Activated effector memory CD4-positive, alpha-beta T cell treated with Interleukin-2 at 50 U/mL for 16 hours (primary cell): ENCODE measurements around the gene TINAGL1.

Source experiments
- DNase-seq: peaks from one replicate; pipeline ENCODE4 v3.0.0-alpha.2; 2020

Gene TINAGL1

DNA sequence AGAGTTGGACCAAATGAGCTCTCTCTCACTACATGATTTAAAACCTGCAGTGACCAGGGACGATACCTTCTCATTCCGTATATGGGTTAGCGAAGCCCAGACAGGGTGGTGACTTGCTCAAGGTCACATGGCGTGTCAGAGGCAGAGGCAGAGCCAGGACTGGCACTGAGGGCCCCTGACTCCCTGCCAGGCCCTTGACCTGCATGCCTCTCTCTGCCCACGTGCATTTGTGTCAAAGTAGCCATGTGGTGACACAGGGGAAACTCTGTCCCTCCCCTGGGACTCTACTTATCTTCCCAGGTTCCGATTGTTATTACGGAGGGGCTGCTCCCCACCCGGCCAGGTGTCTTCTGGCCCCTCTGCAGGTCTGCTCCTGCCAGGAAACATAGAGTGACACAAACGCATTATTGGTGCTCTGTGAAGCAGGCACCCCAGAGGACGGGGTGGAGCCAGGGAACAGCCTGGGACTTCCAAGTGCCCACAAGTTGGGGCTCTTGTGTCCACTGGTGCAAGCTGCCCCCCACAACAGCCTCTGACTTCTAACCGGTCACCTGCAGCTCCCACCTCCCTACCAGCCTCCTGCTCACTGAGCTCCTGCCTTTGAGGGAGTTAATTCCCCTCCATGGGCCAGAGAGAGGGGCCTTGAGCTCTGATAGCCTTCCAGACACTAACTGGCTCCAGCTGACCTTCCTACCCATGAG is 7.3 kb upstream of the TINAGL1 start:
- DNase-seq, result no peak

DNA sequence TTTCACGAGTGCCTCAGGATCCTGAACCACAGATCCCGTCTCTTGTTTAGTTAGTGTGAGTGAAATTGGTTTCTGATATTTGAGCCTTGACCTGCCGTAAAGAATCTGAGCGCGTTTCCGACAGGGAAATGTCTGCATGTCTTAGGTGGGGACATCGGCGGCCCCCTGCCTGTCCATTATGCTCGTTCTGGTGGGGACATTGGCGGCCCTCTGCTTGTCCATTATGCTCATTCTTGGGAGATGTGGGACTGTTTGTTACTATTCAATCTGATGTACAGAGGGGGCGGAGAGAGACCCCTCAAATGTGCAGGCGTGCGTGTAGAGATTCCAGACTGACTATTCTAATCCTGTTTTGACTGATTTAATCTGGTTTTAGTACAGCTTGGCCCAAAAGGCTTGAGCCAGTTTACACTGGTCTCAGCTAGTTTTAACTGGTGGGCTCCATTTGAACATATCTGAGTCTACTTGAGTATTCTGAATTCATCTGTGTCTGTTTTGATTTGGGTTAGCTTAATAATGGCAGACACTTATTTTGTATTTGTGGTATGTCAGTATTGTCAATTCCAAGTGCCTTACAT is 6.6 kb upstream of the TINAGL1 start:
- no peak for DNase-seq

DNA sequence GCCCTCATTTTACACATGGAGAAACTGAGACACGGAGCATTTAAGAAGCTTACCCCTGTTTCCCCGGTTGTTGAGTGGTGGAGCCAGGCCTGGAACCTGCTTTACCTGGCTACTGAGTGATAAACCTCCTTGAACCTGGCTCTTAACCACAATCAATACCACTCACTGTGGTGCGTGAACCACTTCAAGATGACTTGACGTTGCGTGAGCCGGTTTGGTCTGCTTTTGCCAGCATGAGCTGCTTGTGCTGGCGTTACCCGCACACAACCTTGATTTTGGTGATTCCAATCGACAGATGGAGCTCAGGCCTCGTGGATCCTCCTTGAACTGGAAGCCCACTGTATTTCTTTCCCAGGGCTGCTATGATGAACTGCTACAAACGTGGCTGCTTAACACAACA is 6.1 kb upstream of the TINAGL1 start:
- no peak for DNase-seq

DNA sequence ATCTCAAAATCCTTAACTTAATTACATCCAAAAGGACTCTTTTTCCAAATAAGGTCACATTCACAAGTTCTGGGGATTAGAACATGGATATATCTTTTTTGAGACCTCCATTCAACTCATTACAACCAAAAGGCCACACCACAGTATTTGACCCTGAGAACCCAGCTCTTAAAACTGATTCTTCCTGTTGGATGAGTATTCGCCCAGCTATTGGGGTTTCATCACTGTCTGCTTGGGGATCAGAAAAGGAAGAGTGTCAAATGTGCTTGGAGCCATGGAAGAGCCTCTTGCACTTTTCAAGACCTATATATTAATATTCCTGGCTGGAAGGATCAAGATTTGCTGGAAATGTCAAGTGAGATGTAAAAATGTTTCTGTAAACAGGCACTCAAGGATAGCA is 5.4 kb upstream of the TINAGL1 start:
- no peak for DNase-seq

DNA sequence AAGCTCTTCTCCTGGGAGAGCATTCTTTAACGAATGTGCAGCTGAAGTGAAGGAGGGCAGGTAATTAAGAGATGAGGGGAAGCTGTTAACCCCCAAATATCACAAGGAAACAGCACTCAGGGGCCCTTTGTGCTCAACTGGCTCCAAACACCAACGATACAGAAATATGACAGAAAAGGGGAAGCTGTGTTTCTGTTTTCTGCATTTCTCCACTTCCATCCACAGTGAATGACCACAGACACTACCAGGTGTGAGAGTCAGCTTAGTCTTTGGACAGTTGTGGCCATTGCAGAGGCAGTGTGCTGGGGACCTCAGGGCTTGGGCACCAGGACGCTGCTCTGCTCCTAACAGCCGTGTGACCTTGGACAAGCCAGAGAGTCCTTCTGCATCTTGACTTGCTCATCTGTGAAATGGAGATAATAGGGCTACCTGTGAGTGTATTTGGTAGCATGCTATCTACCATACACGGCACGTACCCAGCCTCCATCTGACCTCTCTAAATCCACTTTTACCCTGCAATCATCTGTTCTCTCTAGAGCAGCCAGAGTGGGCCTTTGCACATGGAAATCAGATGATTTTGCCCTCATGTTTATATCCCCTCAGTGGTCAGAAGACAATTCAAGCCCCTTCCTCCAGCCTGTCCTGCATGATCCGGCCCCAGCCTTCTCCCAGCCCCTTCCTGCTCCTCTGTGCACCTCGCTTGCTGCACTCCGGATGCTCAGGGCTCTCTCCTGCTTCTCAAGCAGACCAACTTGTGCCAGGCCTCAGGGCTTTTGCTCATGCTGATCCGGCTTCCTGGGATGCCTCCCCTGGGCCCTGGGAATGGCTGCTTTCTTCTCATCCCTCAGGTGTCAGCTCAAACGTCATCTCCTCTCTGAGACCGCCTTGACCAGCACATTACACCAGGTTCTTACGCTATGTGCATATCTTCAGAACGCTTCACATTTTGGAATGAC is 4.7 kb upstream of the TINAGL1 start:
- DNase-seq, result no peak

DNA sequence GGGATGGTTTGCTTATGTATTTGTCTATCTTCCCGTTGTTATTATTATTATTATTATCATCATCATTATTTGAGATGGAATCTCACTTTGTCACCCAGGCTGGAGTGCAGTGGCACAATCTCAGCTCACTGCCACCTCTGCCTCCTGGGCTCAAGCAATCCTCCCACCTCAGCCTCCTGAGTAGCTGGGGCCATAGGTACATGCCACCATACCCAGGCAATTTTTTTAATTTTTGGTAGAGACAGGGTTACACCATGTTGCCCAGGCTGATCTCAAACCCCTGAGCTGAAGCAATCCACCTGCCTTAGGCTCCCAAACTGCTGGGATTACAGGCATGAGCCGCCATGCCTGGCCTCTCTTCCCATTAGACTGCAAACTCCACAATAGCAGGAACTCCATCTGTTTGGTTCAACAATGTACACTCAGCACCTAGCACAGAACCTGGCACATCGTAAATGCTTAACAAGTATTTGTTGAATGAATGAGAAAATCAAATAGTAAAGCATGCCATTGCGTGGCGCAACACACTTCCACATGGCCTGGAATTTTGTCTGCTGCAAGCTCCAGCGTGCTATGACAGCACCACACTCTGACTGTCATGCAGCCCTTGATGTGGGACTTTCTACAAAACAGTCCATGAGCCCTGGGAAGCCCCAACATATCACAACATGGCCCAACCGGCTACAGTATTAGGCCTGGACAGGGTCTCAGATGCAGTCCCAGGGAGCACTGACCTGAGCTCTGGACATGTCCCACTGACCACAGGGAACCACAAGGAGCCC is 3.8 kb upstream of the TINAGL1 start:
- DNase-seq, result no peak

DNA sequence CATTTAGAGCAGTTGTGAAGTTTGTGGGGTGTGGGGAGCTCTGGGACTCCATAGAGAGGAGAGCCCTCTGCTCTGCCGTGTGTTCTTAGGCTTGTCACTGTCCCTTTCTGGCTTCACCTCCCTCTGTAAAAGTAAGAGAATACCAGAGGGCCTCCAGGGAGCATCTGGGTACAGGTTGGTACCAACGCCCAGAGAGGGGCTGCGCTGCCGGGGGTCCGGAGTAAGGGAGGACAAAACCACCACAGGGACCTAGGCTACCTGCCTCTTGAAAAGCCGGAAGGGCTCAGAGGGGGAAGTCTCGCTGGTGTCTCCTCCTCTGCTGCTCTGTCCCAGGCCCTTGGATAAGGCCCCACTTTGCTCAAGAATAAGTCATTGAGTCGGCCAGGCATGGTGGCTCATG is 3.1 kb upstream of the TINAGL1 start:
- DNase-seq, result no peak

DNA sequence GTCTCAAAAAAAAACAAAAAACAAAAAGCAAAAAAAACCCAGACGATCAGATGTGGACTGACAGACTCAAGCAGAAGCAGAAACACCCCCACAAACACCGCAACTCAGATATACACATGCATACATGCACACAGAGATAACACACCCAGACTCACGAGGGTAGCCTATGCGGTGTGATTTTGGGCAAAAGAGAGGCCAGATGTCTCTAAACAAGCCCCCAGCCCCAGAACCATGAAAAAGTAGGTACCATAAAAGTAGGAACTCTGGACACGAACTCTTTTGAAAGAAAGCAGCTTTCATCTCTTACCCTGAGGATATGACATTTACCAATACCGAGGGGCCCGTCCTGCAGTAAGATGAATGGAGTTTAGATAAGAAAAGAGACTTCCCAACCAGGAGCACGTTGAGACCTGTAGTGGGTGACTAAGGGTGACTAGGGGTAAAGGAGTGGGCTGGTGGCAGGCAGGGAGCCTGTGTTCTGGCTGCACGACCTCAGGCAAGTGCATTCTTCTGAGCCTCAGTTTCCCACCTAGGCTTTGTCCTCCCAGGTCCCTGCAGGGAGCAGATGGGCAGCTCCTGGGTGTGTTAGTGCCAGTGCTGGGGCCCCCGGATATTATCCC is 1.5 kb upstream of the TINAGL1 start:
- no peak for DNase-seq

DNA sequence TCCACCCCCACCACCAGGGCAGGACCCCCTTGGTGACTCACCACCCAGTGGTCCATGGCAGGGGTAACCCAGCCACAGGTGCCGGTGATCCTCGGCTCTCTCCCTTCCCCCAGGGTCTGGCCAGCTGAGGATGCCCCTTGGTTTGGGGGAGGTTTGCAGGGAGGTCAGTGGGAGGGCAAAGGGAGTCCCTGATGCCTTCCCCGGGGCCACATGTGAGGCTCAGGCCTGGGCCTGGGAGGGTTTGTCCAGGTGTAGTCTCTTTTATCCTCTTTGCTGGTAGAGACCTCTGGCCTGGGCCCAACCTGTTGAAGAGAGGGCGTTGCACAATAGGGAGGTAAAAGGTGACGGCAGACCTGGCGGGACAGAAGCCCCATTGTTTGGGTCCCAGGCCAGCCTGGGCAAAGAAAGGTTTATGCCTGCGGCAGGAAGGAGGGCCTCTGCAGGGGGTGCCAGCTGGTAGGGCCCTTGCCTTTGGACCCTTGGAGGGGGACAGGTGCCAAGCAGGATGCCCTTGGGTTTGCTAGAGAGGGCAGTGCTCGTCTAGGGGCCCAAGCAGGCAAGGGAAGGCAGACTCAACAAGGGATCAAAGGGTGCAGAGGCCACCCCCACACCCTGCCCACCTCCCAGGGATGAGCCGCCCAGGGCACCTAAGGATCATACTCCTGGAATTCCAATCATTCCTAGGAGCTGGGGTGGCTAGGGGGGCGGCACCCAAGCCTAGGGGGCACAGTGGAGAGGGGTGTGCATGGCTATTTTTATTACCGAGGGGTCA is 760 bp upstream of the TINAGL1 start:
- DNase-seq, result no peak

DNA sequence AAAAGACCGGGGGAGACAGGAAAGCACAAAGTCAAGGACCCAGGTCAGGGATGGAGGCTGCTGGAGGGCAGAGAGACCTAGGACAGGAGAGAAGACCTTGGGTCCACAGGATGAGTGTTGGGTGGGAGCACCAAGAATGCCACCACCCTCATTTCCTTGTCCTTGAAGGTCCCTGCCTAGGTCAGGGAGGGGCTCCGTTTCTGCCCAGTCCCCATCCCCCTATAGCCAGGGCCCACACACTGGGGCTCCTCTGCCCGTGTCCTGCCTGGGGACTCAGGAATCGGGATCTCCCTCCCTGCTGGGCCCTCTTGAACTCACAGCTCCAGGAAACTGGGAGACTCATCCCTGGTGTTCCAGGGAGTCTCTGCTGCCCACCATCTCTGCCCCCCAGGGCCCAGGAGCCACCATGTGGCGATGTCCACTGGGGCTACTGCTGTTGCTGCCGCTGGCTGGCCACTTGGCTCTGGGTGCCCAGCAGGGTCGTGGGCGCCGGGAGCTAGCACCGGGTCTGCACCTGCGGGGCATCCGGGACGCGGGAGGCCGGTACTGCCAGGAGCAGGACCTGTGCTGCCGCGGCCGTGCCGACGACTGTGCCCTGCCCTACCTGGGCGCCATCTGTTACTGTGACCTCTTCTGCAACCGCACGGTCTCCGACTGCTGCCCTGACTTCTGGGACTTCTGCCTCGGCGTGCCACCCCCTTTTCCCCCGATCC is 584 bp downstream of the TINAGL1 start:
- no peak for DNase-seq

DNA sequence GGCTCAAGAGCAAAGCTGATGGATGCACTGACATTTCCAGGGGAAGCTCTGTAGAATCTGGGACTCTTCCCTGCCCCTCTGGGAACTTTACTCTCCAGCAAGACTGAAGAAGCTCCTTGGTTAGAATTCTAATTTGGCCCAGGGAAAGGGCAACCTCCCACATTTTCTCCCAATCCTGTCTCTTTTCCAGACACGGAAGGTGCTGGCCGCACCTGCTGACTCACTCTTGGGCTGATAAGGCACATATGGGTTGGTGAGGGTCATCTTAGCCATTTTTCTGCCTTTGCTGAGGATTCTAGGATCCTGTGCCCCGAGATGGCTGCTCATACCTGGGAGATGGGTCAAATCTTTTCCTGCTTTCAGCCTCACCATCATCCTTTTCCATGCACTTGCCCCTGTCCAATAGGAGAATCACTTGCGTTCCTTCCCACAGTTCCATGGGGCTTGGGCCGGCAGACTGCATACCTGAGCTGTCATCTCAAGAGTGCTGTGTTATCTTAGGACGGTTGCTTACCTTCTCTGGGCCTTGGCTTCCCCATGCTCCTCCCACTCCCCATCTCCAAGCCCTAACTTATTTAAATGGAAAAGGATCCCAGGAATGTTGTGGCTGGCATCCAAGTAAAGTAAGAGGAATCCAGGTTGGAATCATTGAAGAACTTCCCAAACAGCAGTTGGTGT is 1.3 kb downstream of the TINAGL1 start:
- DNase-seq, result no peak

DNA sequence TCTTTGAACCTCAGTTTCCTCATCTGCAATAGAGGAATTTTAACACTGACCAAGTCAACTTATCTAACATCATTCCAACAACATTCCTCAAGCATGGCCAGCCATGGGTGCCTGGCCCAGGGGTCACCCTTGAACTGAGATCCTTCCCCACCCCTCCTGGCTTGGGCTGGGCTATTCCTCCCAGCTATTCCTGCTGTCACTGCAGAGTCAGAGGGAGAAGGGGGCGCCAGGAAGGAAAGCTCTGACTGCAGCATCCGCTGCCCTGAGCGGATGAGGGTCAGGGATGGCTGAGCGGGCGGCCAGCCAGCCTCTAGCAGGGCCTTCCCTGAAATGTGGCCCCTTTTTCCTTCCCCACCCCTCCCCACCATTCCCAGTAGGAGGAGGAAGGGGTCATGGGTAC is 3.1 kb downstream of the TINAGL1 start:
- no peak for DNase-seq

DNA sequence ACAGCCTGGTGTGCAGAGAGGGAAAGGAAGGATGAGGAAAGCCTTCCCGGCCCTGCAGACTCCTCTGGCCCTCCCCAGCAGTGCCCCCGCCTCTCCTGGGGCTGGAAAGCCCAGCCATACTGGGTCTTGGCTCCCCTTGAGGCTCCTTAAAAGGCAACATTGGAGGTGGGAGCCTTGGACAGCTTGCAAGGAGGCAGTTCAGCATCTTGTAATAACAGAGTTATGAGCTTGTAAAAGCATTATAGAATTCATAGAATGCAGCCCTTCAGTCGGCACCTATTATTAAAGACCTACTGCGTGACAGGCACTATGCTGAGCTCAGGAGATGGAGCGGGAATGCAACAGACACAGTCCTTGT is 4.2 kb downstream of the TINAGL1 start:
- DNase-seq, result no peak

DNA sequence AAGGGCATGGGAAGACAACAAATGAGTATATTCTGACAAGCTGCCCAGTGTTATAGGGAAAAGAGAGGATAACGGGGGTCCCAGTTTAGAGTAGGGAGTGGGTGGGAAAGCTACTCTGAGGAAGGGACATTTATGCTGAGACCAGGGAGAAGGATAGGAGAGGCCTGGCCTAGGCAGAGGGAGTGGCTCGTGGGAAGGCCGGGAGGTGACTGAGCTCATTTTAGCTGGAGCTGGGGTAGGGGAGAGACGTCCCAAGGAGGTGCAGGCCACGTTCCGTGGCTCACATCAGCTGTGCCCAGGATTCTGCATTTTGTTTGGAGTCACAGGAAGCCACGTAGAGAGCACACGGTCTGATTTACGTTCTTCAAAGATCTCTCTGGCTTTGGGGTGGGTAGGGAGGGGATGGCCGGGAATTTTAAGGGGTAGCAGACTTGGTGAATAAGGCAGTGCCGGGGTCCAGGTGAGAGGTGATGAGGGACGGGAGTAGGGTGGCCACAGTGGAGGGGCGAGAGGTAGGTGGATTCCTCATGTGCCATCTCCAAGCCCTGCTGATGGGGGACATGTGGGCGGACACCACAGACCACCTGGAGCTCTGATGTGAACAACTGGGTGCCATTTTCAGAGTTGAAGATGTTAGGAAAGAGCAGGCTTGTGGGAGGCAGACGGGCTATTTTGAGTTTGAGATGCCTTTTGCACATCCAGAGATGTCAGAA is 4.7 kb downstream of the TINAGL1 start:
- no peak for DNase-seq

DNA sequence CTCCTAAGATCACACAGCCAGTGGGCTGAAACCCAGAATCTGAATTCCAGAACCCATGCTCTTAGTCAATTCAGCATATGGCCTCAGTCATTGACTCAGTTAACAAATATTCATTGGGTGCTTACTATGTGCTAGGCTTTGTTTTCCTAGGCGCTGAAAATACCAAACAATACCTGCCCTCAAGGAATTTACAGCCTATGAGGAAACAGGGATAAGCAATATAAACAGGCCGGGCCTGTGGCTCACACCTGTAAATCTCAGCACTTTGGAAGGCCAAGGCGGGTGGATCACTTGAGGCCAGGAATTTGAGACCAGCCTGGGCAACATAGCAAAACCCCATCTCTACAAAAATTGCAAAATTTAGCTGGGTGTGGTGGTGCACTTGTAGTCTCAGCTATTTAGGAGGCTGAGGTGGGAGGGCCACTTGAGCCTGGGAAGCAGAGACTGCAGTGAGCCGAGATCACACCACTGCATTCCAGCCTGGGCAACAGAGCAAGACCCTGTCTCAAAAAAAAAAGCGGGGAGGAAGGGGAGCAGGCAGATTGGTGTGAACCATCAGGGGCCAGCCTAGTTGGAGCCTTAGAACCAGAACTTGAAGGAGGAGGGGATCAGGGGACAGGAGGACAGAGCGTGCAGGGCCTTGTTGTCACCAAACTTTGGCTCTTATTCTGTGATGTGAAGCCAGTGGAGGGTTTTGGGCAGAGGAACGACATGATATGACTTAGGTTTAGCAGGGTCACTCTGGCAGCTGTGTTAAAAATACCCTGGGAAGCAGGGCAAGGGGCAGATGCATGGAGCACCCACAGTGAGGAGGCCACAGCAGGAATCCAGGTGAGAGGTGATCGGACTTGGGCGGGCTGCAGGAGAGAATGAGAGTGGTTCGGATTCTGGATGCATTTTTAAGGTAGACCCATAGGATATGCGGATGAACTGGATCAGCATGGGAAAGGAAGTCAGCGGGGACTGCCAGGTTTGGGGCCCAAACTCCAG is 5.8 kb downstream of the TINAGL1 start:
- no peak for DNase-seq

DNA sequence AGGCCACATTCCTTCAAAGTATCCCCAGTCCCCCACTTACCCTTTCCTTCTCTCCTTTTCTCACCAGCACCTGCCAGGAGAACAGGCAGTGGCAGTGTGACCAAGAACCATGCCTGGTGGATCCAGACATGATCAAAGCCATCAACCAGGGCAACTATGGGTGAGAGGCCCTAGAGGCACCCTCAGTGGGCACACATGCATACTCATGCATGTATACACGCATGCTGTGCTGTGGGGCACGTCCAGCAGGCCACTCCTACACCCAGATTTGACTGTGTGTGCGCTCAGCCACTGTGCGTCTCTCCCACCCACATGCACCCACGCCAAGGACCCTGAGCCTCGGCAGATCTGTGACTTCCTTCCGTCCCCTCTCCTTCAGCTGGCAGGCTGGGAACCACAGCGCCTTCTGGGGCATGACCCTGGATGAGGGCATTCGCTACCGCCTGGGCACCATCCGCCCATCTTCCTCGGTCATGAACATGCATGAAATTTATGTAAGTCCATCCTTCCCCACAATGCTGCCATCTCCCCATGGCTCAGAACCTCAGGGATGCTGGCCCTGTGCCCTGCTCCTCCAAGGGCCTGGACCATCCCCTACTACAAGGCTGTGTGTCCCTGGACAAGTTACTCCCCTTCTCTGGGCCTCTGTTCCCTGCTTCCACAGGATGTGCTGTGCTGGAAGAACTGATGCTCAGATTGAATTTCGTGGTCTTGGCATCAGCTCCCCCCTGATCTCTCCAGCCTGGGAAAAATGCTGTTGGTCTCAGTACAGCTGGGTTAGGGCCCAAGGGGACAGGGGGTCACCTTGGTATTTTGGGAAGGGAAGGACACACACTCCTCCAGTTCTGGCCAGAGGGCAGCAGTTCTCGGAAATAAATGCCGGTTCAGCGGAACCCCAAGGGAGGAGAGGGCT is 7.0 kb downstream of the TINAGL1 start:
- no peak for DNase-seq
